GM12873 (cell line): Measurements from ENCODE around the gene COX8A.

Experiments
- TF ChIP-seq, protein P1 (sequence below): IDR thresholded peaks from 2 replicates; pipeline ENCODE4 v1.5.1; 2012; ENCODE audit warnings: low read depth, mild to moderate bottlenecking, moderate library complexity, low read length, control low read depth; ENCODE audit not compliant: insufficient read depth; ENCODE audit errors: missing control alignments

COX8A gene

DNA sequence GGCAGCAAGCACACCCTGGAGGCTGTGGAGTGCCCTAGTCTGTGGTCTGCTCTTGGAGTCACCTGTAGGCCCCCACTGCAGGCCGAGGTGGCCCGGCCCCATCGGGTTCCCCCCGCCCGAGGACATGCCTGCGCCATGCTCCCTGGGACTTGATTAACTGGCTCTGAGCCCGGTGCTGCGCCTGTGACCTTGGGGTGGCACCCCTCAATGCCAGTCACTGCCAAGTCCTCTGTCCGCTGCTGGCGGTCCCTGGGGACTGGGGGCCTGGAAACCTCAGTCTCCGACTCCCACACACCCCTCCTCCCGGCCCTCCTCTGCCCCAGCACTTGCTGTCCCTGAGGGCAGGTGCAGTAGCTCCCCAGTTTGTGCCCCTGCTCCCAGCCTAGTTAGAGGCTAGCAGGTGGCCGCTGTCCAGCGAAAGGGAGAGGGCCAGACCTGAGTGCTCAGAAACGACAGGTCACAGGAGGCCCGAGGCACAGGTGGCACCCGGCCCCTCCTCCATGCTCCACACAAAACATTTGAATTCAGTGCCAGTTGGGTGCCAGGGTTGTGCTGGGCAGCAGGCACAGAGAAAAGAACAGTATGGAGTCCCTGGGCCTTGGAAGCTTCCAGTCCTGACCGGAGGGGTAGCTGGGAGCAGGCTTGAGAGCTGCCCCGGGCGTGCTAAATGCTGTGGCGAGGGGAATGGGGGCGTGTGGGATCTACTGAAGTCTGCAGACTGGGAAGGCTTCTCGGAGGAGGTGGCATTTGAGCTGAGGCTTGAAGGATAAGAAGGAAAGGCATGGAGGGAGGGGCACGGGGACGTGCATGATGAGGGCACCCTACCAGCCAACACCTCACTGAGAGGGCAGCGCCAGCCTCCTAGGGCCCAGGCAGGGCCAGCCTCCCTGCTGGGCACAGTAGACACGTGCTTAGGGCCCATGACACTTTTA is 45.0 kb downstream of the COX8A start:
- TF ChIP-seq, protein P1, sequence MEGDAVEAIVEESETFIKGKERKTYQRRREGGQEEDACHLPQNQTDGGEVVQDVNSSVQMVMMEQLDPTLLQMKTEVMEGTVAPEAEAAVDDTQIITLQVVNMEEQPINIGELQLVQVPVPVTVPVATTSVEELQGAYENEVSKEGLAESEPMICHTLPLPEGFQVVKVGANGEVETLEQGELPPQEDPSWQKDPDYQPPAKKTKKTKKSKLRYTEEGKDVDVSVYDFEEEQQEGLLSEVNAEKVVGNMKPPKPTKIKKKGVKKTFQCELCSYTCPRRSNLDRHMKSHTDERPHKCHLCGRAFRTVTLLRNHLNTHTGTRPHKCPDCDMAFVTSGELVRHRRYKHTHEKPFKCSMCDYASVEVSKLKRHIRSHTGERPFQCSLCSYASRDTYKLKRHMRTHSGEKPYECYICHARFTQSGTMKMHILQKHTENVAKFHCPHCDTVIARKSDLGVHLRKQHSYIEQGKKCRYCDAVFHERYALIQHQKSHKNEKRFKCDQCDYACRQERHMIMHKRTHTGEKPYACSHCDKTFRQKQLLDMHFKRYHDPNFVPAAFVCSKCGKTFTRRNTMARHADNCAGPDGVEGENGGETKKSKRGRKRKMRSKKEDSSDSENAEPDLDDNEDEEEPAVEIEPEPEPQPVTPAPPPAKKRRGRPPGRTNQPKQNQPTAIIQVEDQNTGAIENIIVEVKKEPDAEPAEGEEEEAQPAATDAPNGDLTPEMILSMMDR = no peak

DNA sequence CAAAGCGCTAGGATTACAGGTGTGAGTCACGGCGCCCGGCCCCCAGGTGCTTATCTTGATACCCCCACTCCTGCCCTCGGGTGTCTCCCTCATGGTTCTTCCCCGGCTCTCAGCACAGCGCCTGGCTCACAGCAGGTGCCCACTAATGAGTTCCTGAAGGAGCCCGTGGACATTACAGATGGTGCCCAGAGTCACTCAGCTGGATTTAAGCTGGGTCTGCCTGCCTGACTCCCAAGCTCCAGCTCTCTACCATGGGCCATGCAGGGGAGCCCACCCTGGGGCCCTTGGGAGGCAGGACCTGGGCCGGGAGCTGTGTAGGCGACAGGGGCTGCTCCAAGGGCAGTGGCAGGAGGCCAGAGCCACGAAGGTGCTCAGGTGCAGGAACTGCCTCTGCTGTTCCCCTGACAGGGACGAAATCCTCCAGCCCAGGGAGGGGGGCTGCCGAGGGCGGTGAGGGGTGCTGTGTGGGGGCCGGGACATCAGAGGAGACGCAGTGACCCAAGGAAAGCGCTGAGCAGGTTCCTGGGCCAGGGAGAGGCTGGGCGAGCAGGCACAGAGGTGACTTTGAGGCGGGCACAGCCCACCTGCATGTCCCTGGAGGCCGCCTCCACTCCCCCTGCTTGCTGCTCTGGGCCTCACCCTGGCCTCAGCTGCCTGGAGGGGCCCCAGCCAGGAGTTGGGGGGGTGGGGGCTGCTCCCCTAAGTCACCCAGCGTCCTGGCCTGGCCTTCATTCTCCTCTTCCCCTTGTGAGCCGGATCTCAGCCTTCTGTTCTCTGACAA is 46.7 kb downstream of the COX8A start:
- TF ChIP-seq, protein P1 = no peak

DNA sequence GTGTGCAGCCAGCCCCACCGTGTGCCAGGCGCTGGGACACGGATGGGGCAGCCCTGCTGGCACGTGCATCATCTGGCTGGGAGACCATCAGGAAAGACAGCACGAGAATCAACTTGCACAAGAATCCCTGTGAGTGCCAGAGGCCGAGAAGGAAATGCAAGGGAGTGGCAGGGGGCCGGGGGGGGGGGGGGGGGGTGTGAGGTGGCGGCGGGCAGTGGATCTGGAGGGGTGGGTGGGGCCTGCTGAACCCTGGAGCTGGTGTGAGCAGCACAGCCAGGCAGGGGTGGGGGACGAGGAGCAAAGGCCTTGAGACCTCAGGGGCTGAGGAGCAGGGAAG is 47.3 kb downstream of the COX8A start:
- TF ChIP-seq, protein P1 = no peak

DNA sequence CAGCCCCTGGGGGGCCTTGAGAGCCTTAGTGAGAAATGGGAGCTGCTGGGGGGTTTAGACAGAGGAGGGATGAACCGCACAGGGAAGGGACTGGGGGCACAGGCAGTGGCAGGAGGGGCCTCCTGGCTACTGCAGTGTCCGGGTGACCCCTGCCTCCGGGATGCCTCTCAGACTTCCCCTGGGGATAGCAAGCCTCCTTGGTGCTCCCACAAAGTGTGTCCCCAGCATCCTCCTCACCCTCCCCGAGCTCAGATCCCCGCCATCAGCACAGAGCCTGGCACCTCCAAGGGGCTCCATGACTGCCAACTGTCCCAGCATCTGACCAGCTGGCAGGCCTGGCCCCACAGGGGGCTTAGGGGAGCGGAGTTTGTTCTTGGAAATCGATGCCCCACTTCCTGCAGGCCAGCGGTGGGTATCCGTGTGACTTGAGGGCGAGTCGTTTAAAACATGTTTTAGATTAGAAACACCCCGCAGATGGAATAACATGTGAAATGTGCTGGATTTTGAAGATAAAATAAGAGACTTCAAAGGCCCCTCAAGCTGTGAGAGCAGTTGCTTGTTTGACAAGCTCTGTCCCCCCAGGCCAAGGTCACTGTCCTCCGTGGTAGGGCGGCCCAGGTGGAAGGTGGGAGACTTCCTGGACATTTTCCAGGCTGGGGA is 47.8 kb downstream of the COX8A start:
- TF ChIP-seq, protein P1 = no peak

DNA sequence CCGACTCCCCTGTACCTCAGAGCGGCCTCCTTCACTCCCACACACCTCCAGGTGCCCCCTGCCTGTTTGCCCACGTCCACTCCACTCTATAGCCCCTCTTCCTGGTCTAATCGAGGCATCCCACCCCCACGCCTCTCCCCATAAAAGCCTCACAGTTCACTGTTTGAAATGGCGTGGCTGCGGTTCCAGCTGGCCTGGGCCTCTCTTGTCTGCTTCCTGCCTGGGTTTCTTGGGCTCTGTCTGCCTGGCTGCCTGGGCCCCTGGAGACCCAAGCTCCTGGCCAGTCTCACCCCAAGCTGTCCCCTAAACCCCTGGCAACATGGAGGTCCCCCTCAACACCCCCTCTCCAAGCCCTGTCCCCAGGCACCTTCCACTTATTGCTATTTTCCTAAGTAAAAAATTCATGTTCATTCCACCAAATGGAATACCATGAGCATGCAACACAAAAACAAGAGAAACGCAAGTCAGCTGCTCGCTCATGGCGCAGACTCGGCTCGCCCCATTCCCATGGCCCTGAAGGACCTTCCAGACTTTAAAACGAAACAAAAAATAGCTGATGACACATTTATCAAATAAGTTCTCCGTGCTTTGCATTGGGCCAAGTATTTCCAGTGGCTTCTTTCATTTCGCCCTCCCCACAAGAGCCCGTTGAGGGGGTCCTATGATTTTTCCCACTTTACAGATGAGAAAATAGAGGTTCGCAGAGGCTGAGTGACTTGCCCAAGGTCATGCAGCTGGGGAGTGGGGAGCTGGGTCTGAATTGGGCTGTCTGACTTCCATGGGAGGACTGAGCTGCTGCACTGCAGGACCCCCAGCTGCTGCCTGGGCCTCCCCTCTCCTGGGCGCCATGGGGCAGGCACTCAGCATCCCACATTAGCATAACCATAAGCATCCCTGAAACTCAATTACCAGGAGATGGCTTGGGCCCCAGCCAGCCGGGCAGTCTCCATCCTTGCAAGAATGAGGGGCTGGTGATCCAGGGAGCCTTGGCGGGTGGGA is 49.6 kb downstream of the COX8A start:
- TF ChIP-seq, protein P1 = no peak

DNA sequence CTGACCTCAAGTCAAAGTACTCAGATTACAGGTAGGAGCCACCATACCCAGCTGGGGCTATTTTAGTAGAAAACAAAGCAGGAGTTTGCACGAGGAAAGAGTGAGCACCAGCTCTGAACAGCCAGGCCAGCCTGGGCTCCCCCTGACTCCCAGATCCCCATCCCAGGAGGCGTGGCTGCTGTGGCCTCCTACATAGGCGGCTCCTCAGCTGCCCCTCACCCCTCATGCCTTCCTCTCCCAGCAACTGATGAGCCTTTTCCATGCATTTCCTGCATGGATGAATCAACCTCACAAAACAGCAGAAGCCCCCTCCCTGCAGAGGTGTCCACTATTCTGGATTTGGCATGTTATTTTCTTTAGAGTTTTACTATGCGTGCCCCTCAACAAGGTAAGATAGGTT is 50.8 kb downstream of the COX8A start:
- TF ChIP-seq, protein P1 = no peak
